IMR-90 (cell line): ENCODE results near the gene NAXE. TPM values are rescaled to one million over a fixed set of nuclear protein-coding genes. Genes with fewer than 3 reads are reported as not detected.

Experiments
- ATAC-seq: fragments of 200-7000 bp; cut with Tn5 transposase; 2 replicates; pipeline ENCODE4 v1.9.1; 2020; ENCODE audit warnings: low read depth, mild to moderate bottlenecking, moderate library complexity
- BruUV-seq: library from RNA; stranded (reverse); fragments of 400-500 nt; replicated peaks from 2 replicates; lab custom pipeline; 2021; lab: Mats Ljungman, UMichigan
- CTCF ChIA-PET: fragments of 300-600 bp; formaldehyde crosslinking; extraction: SDS; loops from one replicate; lab custom pipeline; 2021; ENCODE audit warnings: antibody characterized with exemption; lab: Yijun Ruan, JAX
- POLR2A ChIA-PET: fragments of 300-600 bp; sonication (Branson Sonifier 250); formaldehyde crosslinking; loops from one replicate; lab custom pipeline; 2022; ENCODE audit warnings: antibody characterized with exemption; ENCODE audit not compliant: unreplicated experiment; lab: Charles Lee
- DNase-seq: peaks from one replicate; pipeline ENCODE4 v3.0.0; 2013
- H2AFZ ChIP-seq: replicated peaks from 2 replicates; pipeline ENCODE3; 2013; ENCODE audit warnings: low read length, mild to moderate bottlenecking; ENCODE audit not compliant: poor library complexity
- H2AK5ac ChIP-seq: 2 replicates; pipeline ENCODE4 v1.6.1; 2013; ENCODE audit warnings: low read depth, low read length, inconsistent platforms
- H2AK9ac ChIP-seq: replicated peaks from 2 replicates; pipeline ENCODE3; 2013; ENCODE audit warnings: mild to moderate bottlenecking, low read depth, low read length, moderate library complexity; ENCODE audit not compliant: poor library complexity
- H2BK120ac ChIP-seq: 2 replicates; pipeline ENCODE4 v1.6.1; 2013; ENCODE audit warnings: low read depth, low read length, inconsistent platforms
- H2BK15ac ChIP-seq: 3 replicates; pipeline ENCODE4 v1.6.1; 2013; ENCODE audit warnings: low read depth, low read length, inconsistent platforms
- H2BK20ac ChIP-seq: 2 replicates; pipeline ENCODE4 v1.6.1; 2013; ENCODE audit warnings: low read depth, mild to moderate bottlenecking, inconsistent platforms, low read length, moderate library complexity
- H2BK5ac ChIP-seq: 2 replicates; pipeline ENCODE4 v1.6.1; 2013; ENCODE audit warnings: mild to moderate bottlenecking, low read depth, low read length, inconsistent platforms; ENCODE audit not compliant: poor library complexity, severe bottlenecking
- H3K14ac ChIP-seq: replicated peaks from 2 replicates; pipeline ENCODE4 v1.6.1; 2013; ENCODE audit warnings: low read depth, low read length, inconsistent platforms
- H3K18ac ChIP-seq: 2 replicates; pipeline ENCODE4 v1.6.1; 2013; ENCODE audit warnings: low read depth, low read length, control low read depth
- H3K23ac ChIP-seq: 2 replicates; pipeline ENCODE4 v1.6.1; 2013; ENCODE audit warnings: low read depth, low read length, inconsistent platforms
- H3K27ac ChIP-seq: 2 replicates; pipeline ENCODE4 v1.5.1; 2013; ENCODE audit warnings: mild to moderate bottlenecking, control low read depth, low read length; ENCODE audit not compliant: insufficient read depth
- H3K27me3 ChIP-seq: 2 replicates; pipeline ENCODE4 v1.6.1; 2013; ENCODE audit warnings: low read length; ENCODE audit not compliant: control insufficient read depth, insufficient read depth
- H3K36me3 ChIP-seq: 2 replicates; pipeline ENCODE4 v1.6.1; 2013; ENCODE audit warnings: low read length, mixed read lengths; ENCODE audit not compliant: control insufficient read depth, insufficient read depth
- H3K4ac ChIP-seq: 2 replicates; pipeline ENCODE4 v1.6.1; 2013; ENCODE audit warnings: low read depth, low read length, inconsistent platforms
- H3K4me1 ChIP-seq: 2 replicates; pipeline ENCODE4 v1.6.1; 2013; ENCODE audit warnings: low read length, mixed read lengths; ENCODE audit not compliant: control insufficient read depth, insufficient read depth
- H3K4me2 ChIP-seq: 2 replicates; pipeline ENCODE4 v1.6.1; 2013; ENCODE audit warnings: low read depth, mild to moderate bottlenecking, control low read depth, low read length, moderate library complexity
- H3K4me3 ChIP-seq: 2 replicates; pipeline ENCODE4 v1.5.1; 2013; ENCODE audit warnings: low read depth, mild to moderate bottlenecking, control low read depth, low read length, moderate library complexity; ENCODE audit not compliant: insufficient read depth
- H3K56ac ChIP-seq: 2 replicates; pipeline ENCODE4 v1.6.1; 2013; ENCODE audit warnings: low read length, inconsistent platforms; ENCODE audit not compliant: insufficient read depth; ENCODE audit errors: extremely low read depth
- H3K79me1 ChIP-seq, 2 experiments: 2 replicates each; pipeline ENCODE4 v1.6.1; 2013; ENCODE audit warnings: low read length in 2 of 2, inconsistent platforms in 1 of 2, low read depth in 1 of 2
- H3K9ac ChIP-seq: 2 replicates; pipeline ENCODE4 v1.6.1; 2013; ENCODE audit warnings: low read depth, low read length, control low read depth
- H3K9me1 ChIP-seq: 2 replicates; pipeline ENCODE4 v1.6.1; 2013; ENCODE audit warnings: low read length, inconsistent platforms; ENCODE audit not compliant: insufficient read depth
- H3K9me3 ChIP-seq: 2 replicates; pipeline ENCODE4 v1.6.1; 2013; ENCODE audit warnings: low read length; ENCODE audit not compliant: control insufficient read depth, insufficient read depth
- H4K20me1 ChIP-seq: 2 replicates; pipeline ENCODE4 v1.6.1; 2013; ENCODE audit warnings: low read length, inconsistent platforms; ENCODE audit not compliant: insufficient read depth
- H4K5ac ChIP-seq: 2 replicates; pipeline ENCODE4 v1.6.1; 2013; ENCODE audit warnings: mild to moderate bottlenecking, low read depth, low read length, control low read depth
- H4K8ac ChIP-seq, 2 experiments: 2 replicates each; pipeline ENCODE4 v1.6.1; 2013; ENCODE audit warnings: low read depth in 2 of 2, low read length in 2 of 2, control low read depth in 1 of 2, inconsistent platforms in 1 of 2
- H4K91ac ChIP-seq: 2 replicates; pipeline ENCODE4 v1.6.1; 2013; ENCODE audit warnings: low read depth, low read length, inconsistent platforms; ENCODE audit not compliant: insufficient read depth
- CEBPB ChIP-seq: IDR thresholded peaks from 2 replicates; pipeline ENCODE4 v1.6.1; 2012; ENCODE audit warnings: low read depth, low read length, improper control_type of control experiment
- CHD1 ChIP-seq: IDR thresholded peaks from 2 replicates; pipeline ENCODE4 v1.6.1; 2012; ENCODE audit warnings: low read depth, low read length, improper control_type of control experiment
- CTCF ChIP-seq: conservative IDR thresholded peaks from 2 replicates; pipeline ENCODE4 v1.5.1; 2012; ENCODE audit warnings: mild to moderate bottlenecking, low read depth, low read length, improper control_type of control experiment
- FOS ChIP-seq: fragments of 150-350 bp; IDR thresholded peaks from 2 replicates; pipeline ENCODE4 v1.6.1; 2016; ENCODE audit warnings: low read depth, low read length
- MAFK ChIP-seq: IDR thresholded peaks from 2 replicates; pipeline ENCODE4 v1.6.1; 2012; ENCODE audit warnings: low read depth, low read length, improper control_type of control experiment
- MAZ ChIP-seq: IDR thresholded peaks from 2 replicates; pipeline ENCODE4 v1.6.1; 2012; ENCODE audit warnings: low read depth, mild to moderate bottlenecking, low read length, improper control_type of control experiment, moderate library complexity, borderline replicate concordance
- NFE2L2 ChIP-seq: fragments of 150-350 bp; IDR thresholded peaks from 2 replicates; pipeline ENCODE4 v1.6.1; 2016; ENCODE audit warnings: low read depth, mild to moderate bottlenecking, low read length
- POLR2A ChIP-seq: IDR thresholded peaks from 2 replicates; pipeline ENCODE4 v1.6.1; 2012; ENCODE audit warnings: mild to moderate bottlenecking, low read depth, low read length
- RAD21 ChIP-seq: IDR thresholded peaks from 2 replicates; pipeline ENCODE4 v1.6.1; 2012; ENCODE audit warnings: low read length, improper control_type of control experiment
- SMC3 ChIP-seq: fragments of 150-350 bp; IDR thresholded peaks from 2 replicates; pipeline ENCODE4 v1.6.1; 2016; ENCODE audit warnings: low read depth, mild to moderate bottlenecking, antibody characterized with exemption, low read length, moderate library complexity
- USF2 ChIP-seq: fragments of 150-350 bp; IDR thresholded peaks from 2 replicates; pipeline ENCODE4 v1.6.1; 2017; ENCODE audit warnings: mild to moderate bottlenecking, antibody characterized with exemption, low read length, low read depth
- WGBS, 2 experiments: methylation state at CpG; one replicate each; pipeline versions ENCODE4 v1.1.5 to v1.1.7; 2013; ENCODE audit warnings: missing lambda C conversion rate in 2 of 2; ENCODE audit not compliant: insufficient read length in 1 of 2; ENCODE audit errors: extremely low coverage in 2 of 2; 5-methylcytosine and 5-hydroxymethylcytosine counted together
- dilution Hi-C: fragments of 300-500 bp; cut with HindIII; formaldehyde crosslinking; loops from one replicate; pipeline ENCODE4 v1.14.3; 2018; ENCODE audit warnings: low sequenced_read_pairs; ENCODE audit not compliant: unreplicated experiment
- in situ Hi-C: fragments of 300-500 bp; cut with MboI; formaldehyde crosslinking; loops from 3 replicates; pipeline ENCODE4 v1.14.3; 2019; ENCODE audit warnings: low sequenced_read_pairs, inconsistent platforms, mixed read lengths
- intact Hi-C: fragments of 100-400 bp; cut with micrococcal nuclease; formaldehyde crosslinking; loops from 2 replicates; pipeline ENCODE4 v1.10.0; 2022
- polyA plus RNA-seq, 3 experiments: library from polyadenylated mRNA; depleted of rRNA; stranded (reverse); fragments of >200 nt; gene quantifications; 2 replicates each; pipeline ENCODE4 v1.2.3, GENCODE V29; 2012; ENCODE audit warnings: low replicate concordance in 1 of 3
- total RNA-seq: library from RNA; depleted of rRNA; stranded (reverse); fragments of >200 nt; gene quantifications from 2 replicates; pipeline ENCODE4 v1.2.3, GENCODE V29; 2012

NAXE gene
- total and polyA plus RNA-seq, 2 of the 4 experiments (the other 2 are of a cell fraction) = 61.0 to 74.2 TPM

- no TSS peak for BruUV-seq
- in situ Hi-C loops = no loop called here
- Histone ChIP-seq H3K27me3 (peaks cover 15% of the 10 kb centered on the region), H2BK120ac (no peak overlapping the region), H3K4me1 (peaks cover 3% of the 10 kb centered on the region; the same call in 1 of the 2 replicates), H3K4me2 (no peak overlapping the region), H3K27ac (no peak overlapping the region), H2BK5ac (no peak overlapping the region), H3K56ac (no peak overlapping the region), H2AK9ac (no peak overlapping the region), H3K36me3 (peaks cover under 1% of the 10 kb centered on the region), H4K8ac (no peak overlapping the region), H3K14ac (no peak overlapping the region), H4K5ac (no peak overlapping the region), H2AK5ac (no peak overlapping the region), H4K20me1 (no peaks in the 10 kb centered on the region), H3K23ac (no peak overlapping the region), H4K91ac (no peak overlapping the region), H2BK20ac (no peak overlapping the region), H3K18ac (no peak overlapping the region), H3K9me3 (no peaks in the 10 kb centered on the region), H2BK15ac (no peak overlapping the region), H3K9ac (no peak overlapping the region), H3K4ac (no peak overlapping the region), H3K9me1 (peaks cover 10% of the 10 kb centered on the region), H3K79me1 (peaks cover 11 to 18% of the 10 kb centered on the region in 2 experiments), H3K4me3 (no peak overlapping the region), H2AFZ (no peak overlapping the region)
- TF ChIP-seq RAD21 (no peak), MAFK (no peak), CEBPB (no peak), NFE2L2 (no peak), FOS (no peak), CTCF (no peak), USF2 (no peak), POLR2A (no peak), MAZ (no peak), CHD1 (no peak), SMC3 (no peak)
- POLR2A ChIA-PET = interaction anchor here (0.6 kb wide), 1 partner anchor 19 kb away, joined by 3 read pairs; no protein-coding TSS in a partner anchor
- dilution Hi-C loops = no loop called here
- intact Hi-C loops = no loop called here
- CTCF ChIA-PET = no interaction called here
- WGBS, 2 experiments = no CpG with 5 or more reads among the region's 5 CpGs
- ATAC-seq = no peak
- no peak for DNase-seq
These were observed 2.0 kb upstream of the NAXE start for GRCh38 chr1:156589546-156589945.
